Suprapubic skin (tissue), 4 donors: Measurements from ENCODE around the gene RNF111. TPM values are rescaled to one million over a fixed set of nuclear protein-coding genes. Genes with fewer than 3 reads are reported as not detected.
A peak's percentile ranks its signal among the peaks of the same experiment; 100 is the strongest.

ENCODE experiments used
- DNase-seq, 2 donors: peaks; one replicate each; pipeline ENCODE4 v3.0.0-alpha.2; 2019; ENCODE audit warnings: low spot score in 2 of 2
- H3K27ac ChIP-seq: fragments of 200-600 bp; sonication (generic); one replicate; pipeline ENCODE4 v1.5.1; 2019
- H3K27me3 ChIP-seq: fragments of 200-600 bp; sonication (generic); one replicate; pipeline ENCODE4 v1.5.1; 2019
- H3K36me3 ChIP-seq: fragments of 200-600 bp; sonication (generic); one replicate; pipeline ENCODE4 v1.5.1; 2019
- H3K4me1 ChIP-seq: fragments of 200-600 bp; sonication (generic); one replicate; pipeline ENCODE4 v1.5.1; 2019
- H3K4me3 ChIP-seq: fragments of 200-600 bp; sonication (generic); one replicate; pipeline ENCODE4 v1.5.1; 2019; ENCODE audit warnings: mild to moderate bottlenecking
- H3K9me3 ChIP-seq: fragments of 200-600 bp; sonication (generic); one replicate; pipeline ENCODE4 v1.5.1; 2019
- EP300 ChIP-seq: sonication (generic); formaldehyde crosslinking; IDR thresholded peaks from one replicate; pipeline ENCODE4 v1.6.1; 2017; ENCODE audit warnings: antibody characterized with exemption
- POLR2A ChIP-seq, 2 donors: fragments of 450-650 bp; IDR thresholded peaks; one replicate each; pipeline ENCODE4 v1.6.1; 2017; ENCODE audit warnings: antibody characterized with exemption in 2 of 2, mild to moderate bottlenecking in 2 of 2, moderate library complexity in 2 of 2
- POLR2AphosphoS5 ChIP-seq, 3 donors: sonication (generic); formaldehyde crosslinking; IDR thresholded peaks; one replicate each; pipeline ENCODE4 v1.6.1; 2017; ENCODE audit warnings: antibody characterized with exemption in 3 of 3
- WGBS: methylation state at CpG from one replicate; pipeline ENCODE4 v1.1.5; 2018; 5-methylcytosine and 5-hydroxymethylcytosine counted together
- total RNA-seq, 4 donors: library from RNA; depleted of rRNA; stranded (reverse); fragments of >200 nt; gene quantifications; one replicate each; pipeline ENCODE4 v1.1.0, GENCODE V29; 2016
- TF ChIP-seq, protein P1 (sequence below), 2 donors: fragments of 200-600 bp in 1 of 2; fragments of 450-650 bp in 1 of 2; sonication (generic) in 1 of 2; IDR thresholded peaks; one replicate each; pipeline ENCODE4 v1.5.1; 2016 to 2019; ENCODE audit warnings: antibody characterized with exemption in 2 of 2, mild to moderate bottlenecking in 1 of 2, moderate library complexity in 1 of 2

RNF111 gene
- total RNA-seq, 4 donors from 2014 or later = 15.2 to 34.4 (median 22.2) TPM

DNA sequence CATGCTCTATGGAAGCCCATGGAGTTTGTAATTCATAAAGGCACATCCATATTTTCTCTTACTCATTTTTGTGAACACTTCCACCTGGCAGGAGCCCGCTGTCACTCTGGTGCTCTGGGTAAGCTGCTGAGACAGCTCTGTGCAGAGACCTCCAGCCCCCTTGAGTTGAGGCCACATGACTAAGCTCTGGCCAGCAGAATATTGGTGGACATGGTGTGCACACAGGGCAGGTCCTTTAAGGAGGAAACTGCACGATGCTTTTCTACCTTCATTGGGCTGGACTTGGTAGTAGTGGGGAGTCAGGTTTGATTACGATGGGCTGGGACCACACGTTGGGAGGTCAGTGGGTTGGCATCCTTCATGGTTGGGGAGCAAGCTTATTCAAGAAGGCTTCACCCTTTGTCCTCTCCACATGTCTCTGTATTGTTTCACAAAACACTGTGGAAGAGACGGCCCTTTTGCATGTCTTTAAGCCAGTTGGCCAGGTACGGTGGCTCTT is 146.5 kb downstream of the RNF111 start:
- peaks cover 6% of the 10 kb centered on the region for H3K9me3 ChIP-seq
- no peak for TF ChIP-seq POLR2AphosphoS5 (IDR thresholded peaks at IDR 0.05)
- TF ChIP-seq POLR2A (IDR thresholded peaks at IDR 0.05) = no peak
- TF ChIP-seq EP300 = no peak
- TF ChIP-seq, protein P1, sequence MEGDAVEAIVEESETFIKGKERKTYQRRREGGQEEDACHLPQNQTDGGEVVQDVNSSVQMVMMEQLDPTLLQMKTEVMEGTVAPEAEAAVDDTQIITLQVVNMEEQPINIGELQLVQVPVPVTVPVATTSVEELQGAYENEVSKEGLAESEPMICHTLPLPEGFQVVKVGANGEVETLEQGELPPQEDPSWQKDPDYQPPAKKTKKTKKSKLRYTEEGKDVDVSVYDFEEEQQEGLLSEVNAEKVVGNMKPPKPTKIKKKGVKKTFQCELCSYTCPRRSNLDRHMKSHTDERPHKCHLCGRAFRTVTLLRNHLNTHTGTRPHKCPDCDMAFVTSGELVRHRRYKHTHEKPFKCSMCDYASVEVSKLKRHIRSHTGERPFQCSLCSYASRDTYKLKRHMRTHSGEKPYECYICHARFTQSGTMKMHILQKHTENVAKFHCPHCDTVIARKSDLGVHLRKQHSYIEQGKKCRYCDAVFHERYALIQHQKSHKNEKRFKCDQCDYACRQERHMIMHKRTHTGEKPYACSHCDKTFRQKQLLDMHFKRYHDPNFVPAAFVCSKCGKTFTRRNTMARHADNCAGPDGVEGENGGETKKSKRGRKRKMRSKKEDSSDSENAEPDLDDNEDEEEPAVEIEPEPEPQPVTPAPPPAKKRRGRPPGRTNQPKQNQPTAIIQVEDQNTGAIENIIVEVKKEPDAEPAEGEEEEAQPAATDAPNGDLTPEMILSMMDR (IDR thresholded peaks at IDR 0.05) = no peak
- H3K4me3 ChIP-seq = no peak overlapping the region
- no peaks in the 10 kb centered on the region for H3K27me3 ChIP-seq
- no peaks in the 10 kb centered on the region for H3K4me1 ChIP-seq
- 98% methylated on average over 6 of the region's 6 CpGs for WGBS
- H3K36me3 ChIP-seq = peaks cover 40% of the 10 kb centered on the region
- DNase-seq = no peak
- H3K27ac ChIP-seq = no peak overlapping the region

GRCh38 chr15:59137566-59137965 is 150.1 kb downstream of the RNF111 start:
- Histone ChIP-seq H3K9me3 (no peaks in the 10 kb centered on the region), H3K36me3 (peaks cover 40% of the 10 kb centered on the region), H3K4me3 (no peak overlapping the region), H3K4me1 (peaks cover 11% of the 10 kb centered on the region), H3K27me3 (no peaks in the 10 kb centered on the region), H3K27ac (no peak overlapping the region)
- DNase-seq = no peak
- WGBS = 69% methylated on average over 2 of the region's 2 CpGs
- TF ChIP-seq EP300 (no peak), POLR2AphosphoS5 (IDR thresholded peaks at IDR 0.05) (no peak), POLR2A (IDR thresholded peaks at IDR 0.05) (no peak)
- TF ChIP-seq, protein P1 (IDR thresholded peaks at IDR 0.05) = no peak

- no peaks in the 10 kb centered on the region for H3K27me3 ChIP-seq
- H3K4me1 ChIP-seq = peaks cover 11% of the 10 kb centered on the region
- no peak for DNase-seq
- no peak overlapping the region for H3K27ac ChIP-seq
- H3K4me3 ChIP-seq = no peak overlapping the region
- TF ChIP-seq, protein P1 (IDR thresholded peaks at IDR 0.05) = peak in 1 of 2 donors; percentile 28
- no peak for TF ChIP-seq EP300
- H3K36me3 ChIP-seq = peaks cover 43% of the 10 kb centered on the region
- no peaks in the 10 kb centered on the region for H3K9me3 ChIP-seq
- 70% methylated on average over 7 of the region's 7 CpGs for WGBS
Observed at GRCh38 chr15:59138243-59138642, 150.8 kb downstream of the RNF111 start.

GRCh38 chr15:59140422-59141226 is 153.2 kb downstream of the RNF111 start:
- H3K4me1 ChIP-seq = peaks cover 11% of the 10 kb centered on the region
- 56% methylated on average over 7 of the region's 9 CpGs for WGBS
- no peak overlapping the region for H3K4me3 ChIP-seq
- H3K27ac ChIP-seq = peak overlapping the region; percentile 75
- peak in 1 of 2 donors; percentile 48 for DNase-seq
- H3K27me3 ChIP-seq = no peaks in the 10 kb centered on the region
- TF ChIP-seq, protein P1 (IDR thresholded peaks at IDR 0.05) = no peak
- TF ChIP-seq POLR2AphosphoS5 (IDR thresholded peaks at IDR 0.05) (no peak), POLR2A (IDR thresholded peaks at IDR 0.05) (no peak), EP300 (no peak)
- peaks cover 41% of the 10 kb centered on the region for H3K36me3 ChIP-seq
- no peaks in the 10 kb centered on the region for H3K9me3 ChIP-seq

GRCh38 chr15:59143281-59143680 is 155.8 kb downstream of the RNF111 start:
- Histone ChIP-seq H3K9me3 (no peaks in the 10 kb centered on the region), H3K4me1 (peaks cover 11% of the 10 kb centered on the region), H3K27ac (no peak overlapping the region), H3K36me3 (peaks cover 18% of the 10 kb centered on the region), H3K4me3 (no peak overlapping the region), H3K27me3 (no peaks in the 10 kb centered on the region)
- 86% methylated on average over 5 of the region's 5 CpGs for WGBS
- no peak for TF ChIP-seq POLR2AphosphoS5 (IDR thresholded peaks at IDR 0.05)
- TF ChIP-seq, protein P1 (IDR thresholded peaks at IDR 0.05) = no peak
- no peak for TF ChIP-seq POLR2A (IDR thresholded peaks at IDR 0.05)
- no peak for TF ChIP-seq EP300
- peak in 1 of 2 donors; percentile 34 for DNase-seq
